ENCODE results near the gene MAGI1.
"Not testable (repeated sequence)": the region's sequence is repeated elsewhere in the genome, so short reads cannot be mapped to it uniquely, and the experiment has no call there.

Gene MAGI1

GRCh38 chr3:66038726-66039589 lies at the start of gene MAGI1:
Gene MAGI1 (minus strand): TSS chr3:66038918. CDS start chr3:66038308, 610 bp downstream.
- peak; percentile 0 for DNase-seq

DNA sequence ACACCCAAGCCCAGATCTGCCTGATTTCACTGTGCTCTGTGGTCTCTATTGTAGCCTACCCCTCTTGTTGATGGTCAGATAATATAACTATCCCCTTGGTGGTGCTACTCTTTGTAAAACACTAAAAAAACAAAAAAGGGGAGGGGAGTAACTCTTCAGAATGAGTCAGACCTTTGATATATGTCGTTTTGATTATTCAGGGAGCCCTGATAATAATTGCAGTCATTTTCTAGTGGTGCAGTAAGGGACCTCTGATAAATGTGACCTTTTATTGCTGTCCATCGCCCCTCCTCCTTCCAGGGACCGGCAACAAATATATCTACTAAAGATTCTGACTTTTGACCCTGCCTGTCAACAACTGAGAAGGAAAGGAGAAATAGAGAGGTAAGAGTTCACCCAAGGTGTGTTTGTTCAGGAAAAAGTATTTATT lies 45.1 kb upstream of the MAGI1 start:
- DNase-seq: no peak

DNA sequence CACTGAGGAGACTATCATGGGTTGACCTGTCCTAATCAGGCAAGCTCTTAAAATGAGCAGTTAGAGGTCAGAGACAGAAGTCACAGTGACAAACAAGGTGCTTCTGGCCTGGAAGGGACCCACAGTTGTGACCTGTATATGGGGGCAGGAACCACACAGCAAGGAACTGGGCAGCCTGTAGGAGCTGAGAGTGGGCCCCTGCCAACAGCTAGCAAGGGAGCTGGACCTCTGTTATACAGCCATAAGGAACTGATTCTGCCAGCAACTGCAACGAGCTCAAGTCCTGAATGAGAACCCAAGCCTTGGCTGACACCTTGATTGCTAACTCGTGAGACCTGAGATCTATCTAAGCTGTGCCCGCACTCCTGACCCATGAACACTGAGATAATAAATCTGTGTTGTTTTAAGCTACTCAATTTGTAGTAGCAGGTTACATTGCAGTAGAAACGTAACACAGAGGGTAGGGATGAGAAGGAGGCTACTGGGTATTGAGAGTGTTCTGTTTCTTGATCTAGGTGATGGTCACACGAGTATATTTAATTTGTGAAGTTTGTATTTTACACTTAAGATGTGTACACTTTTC lies 44.5 kb upstream of the MAGI1 start:
- no peak for DNase-seq

DNA sequence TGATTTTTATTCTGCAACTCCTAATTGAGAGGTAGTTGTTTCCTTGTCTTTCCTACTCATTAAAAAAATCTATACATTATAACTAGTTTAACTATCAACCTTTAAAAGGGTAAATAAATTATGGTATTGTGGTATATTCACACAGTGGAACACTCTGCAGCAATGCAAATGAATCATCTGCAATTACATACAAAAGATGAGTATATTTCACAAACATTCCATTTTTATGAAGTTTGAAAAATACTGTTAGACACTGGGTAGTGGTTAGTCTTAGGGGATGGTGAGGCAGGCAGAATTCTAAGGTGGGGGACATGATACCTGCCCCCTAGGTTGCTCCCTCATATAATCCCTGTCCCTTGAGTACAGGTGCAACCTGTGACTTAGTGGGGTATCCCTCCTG lies 44.0 kb upstream of the MAGI1 start:
- no peak for DNase-seq

DNA sequence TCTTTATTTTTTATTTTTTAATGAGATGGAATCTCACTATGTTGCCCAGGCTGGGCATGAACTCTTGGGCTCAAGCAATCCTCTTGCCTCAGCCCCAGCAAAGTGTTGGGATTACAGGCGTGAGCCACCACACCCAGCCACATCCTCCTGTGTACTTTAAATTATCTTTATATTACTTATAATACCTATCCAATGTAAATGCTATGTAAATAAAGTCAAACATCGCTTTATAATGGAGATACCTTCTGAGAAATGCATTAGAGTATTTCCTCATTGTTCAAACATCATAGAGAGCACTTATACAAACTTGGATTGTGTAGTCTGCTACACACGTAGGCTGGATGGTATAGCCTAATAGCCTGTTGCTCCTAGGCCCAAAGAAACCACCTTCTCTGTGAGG lies 41.4 kb upstream of the MAGI1 start:
- no peak for DNase-seq

DNA sequence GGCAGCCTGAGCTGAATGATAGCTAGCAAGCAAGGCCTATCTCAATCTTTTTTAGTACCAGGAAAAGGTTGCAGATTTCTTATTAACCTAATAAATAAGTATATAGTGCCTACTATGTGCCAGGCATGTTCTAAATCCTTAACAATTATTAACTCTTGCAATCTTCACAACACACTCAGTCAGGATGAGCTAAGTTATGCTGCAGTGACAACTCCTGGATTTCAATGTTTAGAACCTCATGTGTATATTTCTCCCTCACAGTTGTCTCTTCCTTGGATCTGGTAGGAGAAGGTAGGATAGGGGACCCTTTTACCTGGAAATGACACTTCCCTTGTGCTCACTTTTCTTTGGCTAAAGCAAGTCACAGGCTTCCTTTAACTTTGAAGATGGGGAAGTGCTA lies 39.3 kb upstream of the MAGI1 start:
- no peak for DNase-seq

GRCh38 chr3:66076861-66077470 lies 38.2 kb upstream of the MAGI1 start:
- no peak for DNase-seq

DNA sequence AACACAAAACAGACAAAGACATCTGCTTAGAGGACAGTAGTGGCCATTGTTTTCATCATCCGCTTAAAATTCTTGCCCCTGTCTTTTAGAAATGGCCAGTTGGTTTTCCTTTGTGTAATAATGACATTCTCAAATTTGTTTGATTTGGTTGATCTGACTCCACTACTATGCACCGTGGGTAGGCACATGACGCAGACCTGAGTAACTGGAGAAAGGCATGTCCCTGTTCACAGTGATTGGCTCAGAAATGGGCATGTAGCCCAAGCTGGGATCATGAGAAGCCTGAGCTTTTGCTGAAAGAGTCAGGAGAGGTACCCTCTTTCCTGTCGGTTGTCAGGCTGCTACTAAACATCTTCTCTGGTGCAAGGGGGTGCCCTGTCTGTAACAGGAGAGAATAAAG lies 36.6 kb upstream of the MAGI1 start:
- no peak for DNase-seq

GRCh38 chr3:66073464-66074141 lies 34.9 kb upstream of the MAGI1 start:
- DNase-seq: no peak

DNA sequence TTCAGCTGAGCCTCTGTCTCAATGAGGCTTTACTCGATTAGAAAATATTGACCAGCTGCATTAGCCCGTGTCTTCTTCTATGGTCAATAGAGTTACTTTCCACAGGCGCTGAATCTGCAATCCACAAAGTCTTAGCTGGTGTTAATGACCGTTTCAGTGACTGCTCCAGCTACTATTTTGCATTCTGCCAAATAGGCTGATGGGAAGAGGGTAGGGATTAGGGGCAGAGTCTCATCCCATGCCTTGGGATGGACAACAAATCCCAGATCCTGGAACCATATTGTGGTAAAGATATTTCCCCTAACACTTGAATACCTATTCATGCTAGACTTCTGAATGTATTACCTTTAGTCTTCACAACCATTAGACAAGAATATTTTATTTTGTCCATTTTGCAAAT lies 29.5 kb upstream of the MAGI1 start:
- DNase-seq: no peak

- no peak for DNase-seq
Measured at GRCh38 chr3:66066963-66067617, 28.4 kb upstream of the MAGI1 start.

DNA sequence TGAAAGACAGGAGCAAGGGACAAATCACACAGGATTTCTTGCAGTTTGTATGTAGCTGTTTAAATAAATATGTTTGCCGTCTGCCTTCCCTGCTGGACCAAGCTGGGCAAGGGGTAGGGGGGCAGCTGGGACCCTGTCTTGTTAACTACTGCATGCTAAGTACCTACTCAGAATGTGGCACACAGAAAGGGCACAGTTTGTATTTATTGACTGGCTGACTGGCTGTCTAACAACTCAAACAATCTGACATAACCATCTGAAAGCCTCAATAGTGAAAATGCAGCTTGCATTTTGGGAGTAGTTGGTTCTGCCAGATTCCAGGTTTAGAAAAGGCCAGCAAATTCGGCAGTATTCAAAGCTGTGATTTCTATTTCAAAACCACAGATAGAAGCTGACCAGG lies 16.6 kb upstream of the MAGI1 start:
- no peak for DNase-seq

DNA sequence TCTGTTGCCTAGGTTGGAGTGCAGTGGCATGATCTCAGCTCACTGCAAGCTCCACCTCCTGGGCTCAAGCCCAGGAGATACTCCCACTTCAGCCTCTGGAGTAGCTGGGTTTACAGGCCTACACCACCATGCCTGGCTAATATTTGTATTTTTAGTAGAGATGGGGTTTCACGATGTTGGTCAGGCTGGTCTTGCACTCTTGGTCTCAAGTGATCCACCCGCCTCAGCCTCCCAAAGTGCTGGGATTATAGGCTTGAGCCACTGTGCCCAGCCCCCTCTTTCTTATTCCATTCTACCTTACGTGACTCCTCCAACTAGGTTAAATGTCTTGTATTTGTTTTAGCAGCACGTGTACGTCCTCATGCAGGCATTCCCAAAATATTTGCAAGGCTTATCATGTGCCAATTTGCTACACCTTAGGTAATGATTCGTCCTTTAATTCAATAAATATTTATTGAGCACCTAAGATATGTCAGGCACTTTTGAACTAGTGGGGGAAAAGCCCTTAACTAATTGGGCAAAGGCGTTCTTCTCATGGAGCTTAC lies 14.9 kb upstream of the MAGI1 start:
- no peak for DNase-seq

DNA sequence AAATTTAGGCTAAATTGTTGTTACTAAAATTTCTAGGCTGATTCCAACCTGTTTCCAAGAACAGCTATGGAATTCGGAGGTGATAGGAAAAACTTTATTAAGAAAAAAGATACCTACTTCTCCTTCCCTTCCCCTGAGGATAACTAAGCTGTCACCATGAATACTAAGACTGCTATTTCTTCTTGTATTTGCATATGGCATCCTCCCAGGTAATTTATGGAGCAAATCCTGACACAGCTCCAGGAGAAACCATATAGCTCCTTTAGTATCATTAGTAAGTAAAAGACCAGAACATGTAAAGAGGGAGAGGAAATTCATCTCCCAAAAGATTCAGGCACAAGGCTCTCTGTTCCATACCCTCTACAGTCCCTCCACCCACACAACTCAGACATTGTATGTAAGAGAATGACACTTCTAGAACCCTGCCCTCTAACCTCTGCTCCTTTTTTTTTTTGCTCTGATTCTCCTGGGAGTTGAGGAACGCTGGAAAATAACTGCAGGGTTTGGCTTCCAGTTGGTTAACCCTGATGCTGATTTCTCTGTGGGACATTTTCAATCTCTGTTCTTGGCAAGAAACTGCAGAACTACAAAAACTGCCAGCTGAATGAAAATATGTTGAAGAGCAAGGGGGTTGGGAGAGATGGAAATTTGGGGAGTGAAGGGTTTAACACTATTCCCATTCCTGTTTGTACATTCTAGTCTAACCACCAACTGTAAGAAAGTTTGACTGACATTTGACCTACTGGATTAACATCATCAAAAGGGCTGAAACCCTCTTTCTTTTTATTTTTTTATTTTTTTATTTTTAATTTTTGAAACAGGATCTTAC lies 14.2 kb upstream of the MAGI1 start:
- no peak for DNase-seq

GRCh38 chr3:66050821-66051220 lies 12.1 kb upstream of the MAGI1 start:
- DNase-seq: no peak

DNA sequence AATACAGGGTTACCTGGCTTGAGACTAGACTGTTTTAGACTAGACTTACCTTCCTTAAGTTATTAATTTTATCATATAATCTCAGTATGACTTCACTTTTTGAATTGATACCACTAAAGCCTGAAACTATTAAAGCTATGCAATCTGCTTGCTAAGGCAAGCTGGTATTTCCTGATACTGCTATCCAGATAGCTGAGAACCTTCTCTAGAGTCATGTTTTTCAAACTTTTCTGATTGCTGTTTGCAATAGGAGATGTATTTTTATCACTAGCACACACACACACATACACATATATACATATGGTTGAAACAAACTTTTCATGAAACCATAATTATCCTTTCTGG lies 9.3 kb upstream of the MAGI1 start:
- no peak for DNase-seq

DNA sequence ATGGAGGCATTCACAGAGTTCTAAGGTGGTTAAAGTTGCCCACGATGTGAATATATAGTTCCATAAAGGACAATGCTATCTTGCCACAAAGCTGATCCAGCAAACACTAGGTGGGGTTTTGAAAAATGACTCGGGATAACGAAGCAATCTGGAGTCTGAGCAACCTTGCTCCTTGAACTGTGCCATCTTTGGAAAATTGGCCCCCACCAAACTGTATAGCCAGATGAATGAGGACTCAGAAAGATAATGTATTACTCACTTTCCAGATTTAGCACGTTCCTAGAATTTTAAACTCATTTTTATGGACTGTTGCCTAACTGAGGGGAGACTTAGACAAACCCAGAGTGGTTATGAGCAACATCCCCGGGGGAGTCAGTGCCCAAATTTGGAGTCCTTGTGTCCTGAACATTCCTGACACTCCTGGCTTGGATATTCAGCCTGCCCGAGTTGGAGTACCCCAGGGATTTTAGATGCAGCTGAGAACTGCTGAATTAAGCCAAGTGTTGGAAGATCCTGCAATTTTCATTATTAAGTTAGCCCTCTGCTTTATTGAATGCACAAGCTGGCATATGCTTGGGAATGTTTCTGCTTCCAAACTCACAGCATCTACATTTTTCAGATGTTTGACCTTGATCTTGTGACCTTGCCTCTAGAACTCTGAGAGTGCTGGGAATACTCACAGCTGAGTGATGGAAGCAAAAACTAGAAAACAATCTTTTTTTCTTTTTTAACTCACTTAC lies 8.8 kb upstream of the MAGI1 start:
- no peak for DNase-seq

DNA sequence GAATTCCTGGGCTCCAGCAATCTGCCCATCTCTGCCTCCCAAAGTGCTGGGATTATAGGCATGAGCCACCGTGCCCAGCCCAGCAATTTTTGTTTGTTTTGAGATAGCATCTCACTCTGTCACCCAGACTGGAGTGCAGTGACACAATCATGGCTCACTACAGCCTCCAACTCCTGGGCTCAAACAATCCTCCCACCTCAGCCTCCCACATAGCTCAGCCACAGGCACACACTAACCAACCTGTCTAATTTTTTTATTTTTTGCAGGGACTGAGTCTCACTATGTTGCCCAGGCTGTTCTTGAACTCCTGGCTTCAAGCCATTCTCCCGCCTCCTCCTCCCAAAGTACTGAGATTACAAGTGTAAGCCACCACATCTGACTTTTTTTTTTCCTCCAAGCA lies 7.6 kb upstream of the MAGI1 start:
- DNase-seq: not testable (repeated sequence)

DNA sequence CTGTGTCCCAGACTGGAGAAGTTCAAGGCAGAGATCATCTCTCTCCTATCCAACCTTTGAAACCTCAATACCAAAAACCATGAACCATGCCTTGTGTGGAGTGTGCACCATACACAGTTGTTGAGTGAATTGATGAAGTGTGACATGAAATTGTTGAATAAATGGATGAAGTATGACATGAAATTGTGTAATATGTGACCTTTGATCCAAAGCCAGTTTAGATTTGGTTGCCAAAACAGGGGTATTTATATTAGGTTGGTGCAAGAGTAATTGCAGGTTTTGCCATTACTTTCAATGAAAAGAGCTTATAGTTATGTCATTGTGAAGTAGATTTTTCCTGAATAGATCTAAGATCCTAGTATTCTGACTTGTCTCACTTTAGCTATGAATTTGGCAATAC lies 3.1 kb upstream of the MAGI1 start:
- no peak for DNase-seq

- DNase-seq: no peak
Measured at GRCh38 chr3:66041116-66041515, 2.4 kb upstream of the MAGI1 start.

DNA sequence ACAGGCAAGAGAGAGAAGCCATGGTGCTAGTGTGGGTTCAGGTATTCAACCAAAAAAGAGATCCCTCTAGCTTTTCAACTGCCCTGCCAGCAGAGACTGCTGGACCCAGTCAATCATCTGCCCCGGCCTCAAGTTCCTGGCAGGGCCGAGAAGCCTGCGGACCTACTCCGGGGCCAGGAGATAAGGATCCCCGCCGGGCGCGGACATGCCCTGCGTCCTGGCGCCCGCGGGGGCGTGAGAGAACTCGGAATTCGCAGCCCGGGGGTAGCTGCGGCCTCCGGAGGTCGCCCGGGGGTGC lies 821 bp upstream of the MAGI1 start:
- DNase-seq: no peak

- no peak for DNase-seq
Measured at GRCh38 chr3:66038384-66038725, 363 bp downstream of the MAGI1 start.

Data from CD4-positive, alpha-beta T cell treated with Interleukin-10 for 1 hour (primary cell).